ENCODE results near the gene PDGFRB.

- no peak for TF ChIP-seq CBFA2T2 (conservative IDR thresholded peaks at IDR 0.05)
- no peak for TF ChIP-seq NR2C2 (CRISPR knock-in tag; IDR thresholded peaks at IDR 0.05)
- TF ChIP-seq NR2C2 (tag; IDR thresholded peaks at IDR 0.05), result no peak
- TF ChIP-seq MCM3 (IDR thresholded peaks at IDR 0.05), result no peak
- TF ChIP-seq ZNF24 (IDR thresholded peaks at IDR 0.05), result no peak
- TF ChIP-seq POLR2A (conservative IDR thresholded peaks at IDR 0.05), result no peak
Observed at GRCh38 chr5:150137168-150137957, 18.3 kb downstream of the PDGFRB start.
